Measurements from ENCODE around the gene SLC6A2.

The SLC6A2 gene

GRCh38 chr16:55645986-55646385 is 9.8 kb upstream of the SLC6A2 start:
- TF ChIP-seq TOX (CRISPR knock-in tag; IDR thresholded peaks at IDR 0.05; ENCODE audit: borderline replicate concordance) (no peak), PPARA (CRISPR knock-in tag; IDR thresholded peaks at IDR 0.05; ENCODE audit: borderline replicate concordance) (no peak), ZNF565 (CRISPR knock-in tag; conservative IDR thresholded peaks at IDR 0.05; ENCODE audit: low read depth) (no peak), ESRRG (CRISPR knock-in tag; IDR thresholded peaks at IDR 0.05) (no peak), BACH2 (CRISPR knock-in tag; IDR thresholded peaks at IDR 0.05; ENCODE audit: borderline replicate concordance) (no peak)
- no peak for ATAC-seq

- TF ChIP-seq ZNF565 (CRISPR knock-in tag; conservative IDR thresholded peaks at IDR 0.05; ENCODE audit: low read depth) (no peak), ZFP3 (CRISPR knock-in tag; IDR thresholded peaks at IDR 0.05) (no peak), GLIS3 (CRISPR knock-in tag; IDR thresholded peaks at IDR 0.05) (no peak), ZNF70 (CRISPR knock-in tag; IDR thresholded peaks at IDR 0.05) (no peak), ZNF8 (CRISPR knock-in tag; IDR thresholded peaks at IDR 0.05) (no peak), PPARA (CRISPR knock-in tag; IDR thresholded peaks at IDR 0.05; ENCODE audit: borderline replicate concordance) (no peak), ISL1 (CRISPR knock-in tag; IDR thresholded peaks at IDR 0.05) (no peak), POU6F1 (CRISPR knock-in tag; IDR thresholded peaks at IDR 0.05; ENCODE audit: borderline replicate concordance, low read depth) (no peak), OSR1 (CRISPR knock-in tag; IDR thresholded peaks at IDR 0.05) (no peak), TSHZ2 (CRISPR knock-in tag; IDR thresholded peaks at IDR 0.05) (no peak), ARNTL (CRISPR knock-in tag; IDR thresholded peaks at IDR 0.05; ENCODE audit: borderline replicate concordance, low read depth) (no peak), CSDC2 (CRISPR knock-in tag; IDR thresholded peaks at IDR 0.05) (no peak), ZC3H10 (CRISPR knock-in tag; IDR thresholded peaks at IDR 0.05) (no peak), ESRRG (CRISPR knock-in tag; IDR thresholded peaks at IDR 0.05) (no peak), RARB (CRISPR knock-in tag; IDR thresholded peaks at IDR 0.05) (no peak), SNAI2 (CRISPR knock-in tag; IDR thresholded peaks at IDR 0.05) (no peak), TCF4 (CRISPR knock-in tag; IDR thresholded peaks at IDR 0.05; ENCODE audit: borderline replicate concordance) (no peak), CSRNP3 (CRISPR knock-in tag; IDR thresholded peaks at IDR 0.05) (no peak)
- no peak for ATAC-seq
Observed at GRCh38 chr16:55647343-55647742, 8.4 kb upstream of the SLC6A2 start.

- TF ChIP-seq ISL1 (CRISPR knock-in tag; IDR thresholded peaks at IDR 0.05) (no peak), RARB (CRISPR knock-in tag; IDR thresholded peaks at IDR 0.05) (no peak), ZNF70 (CRISPR knock-in tag; IDR thresholded peaks at IDR 0.05) (no peak), ZNF565 (CRISPR knock-in tag; conservative IDR thresholded peaks at IDR 0.05; ENCODE audit: low read depth) (no peak), CSDC2 (CRISPR knock-in tag; IDR thresholded peaks at IDR 0.05) (no peak), TSHZ2 (CRISPR knock-in tag; IDR thresholded peaks at IDR 0.05) (no peak), ZC3H10 (CRISPR knock-in tag; IDR thresholded peaks at IDR 0.05) (no peak)
- ATAC-seq: no peak
Observed at GRCh38 chr16:55647798-55648197, 8.0 kb upstream of the SLC6A2 start.

Data from SK-N-SH treated with all-trans-retinoic acid at 6 μM for 48 hours (cell line).